CD1c-positive myeloid dendritic cell (primary cell): ENCODE data around the gene FSCN2.

Experiments
- DNase-seq: peaks from one replicate; pipeline ENCODE4 v3.0.0-alpha.2; 2016; ENCODE audit errors: extremely low spot score

The FSCN2 gene

DNA sequence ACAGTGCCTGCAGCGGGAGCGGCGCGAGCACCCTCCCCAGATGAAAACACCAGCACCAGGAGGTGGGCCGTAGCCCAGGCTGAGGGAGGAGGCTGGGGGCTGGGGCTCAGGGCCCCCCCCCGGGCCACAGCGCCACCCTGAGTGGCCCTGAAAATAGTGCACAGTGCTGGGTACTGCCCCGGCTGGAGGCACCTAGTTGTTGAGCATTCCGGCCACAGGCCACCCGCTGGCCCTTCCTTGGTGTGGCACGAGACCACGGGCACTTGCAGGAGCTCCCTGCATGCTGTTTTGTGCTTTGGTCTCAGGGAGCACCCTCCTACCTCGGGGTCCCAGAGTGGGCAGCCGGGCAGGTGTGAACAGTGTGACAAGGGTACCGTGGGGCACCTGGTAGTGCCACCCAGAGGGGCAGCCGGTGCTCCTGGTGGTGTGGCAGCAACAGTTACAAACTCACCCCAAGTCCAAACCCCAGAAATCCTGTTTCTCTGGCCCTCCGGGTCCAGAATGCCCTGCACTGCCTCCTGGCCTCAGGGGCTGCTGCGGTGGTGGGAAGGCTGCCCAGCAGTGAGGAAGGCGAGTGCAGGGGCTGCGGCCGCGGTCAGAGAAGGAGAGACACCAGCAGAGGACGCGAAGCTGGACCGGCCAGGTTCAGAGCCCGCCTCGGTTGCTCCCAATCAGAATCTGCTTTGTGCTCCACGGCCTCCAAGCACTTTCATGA, 11.9 kb downstream of the FSCN2 start:
- DNase-seq: no peak

DNA sequence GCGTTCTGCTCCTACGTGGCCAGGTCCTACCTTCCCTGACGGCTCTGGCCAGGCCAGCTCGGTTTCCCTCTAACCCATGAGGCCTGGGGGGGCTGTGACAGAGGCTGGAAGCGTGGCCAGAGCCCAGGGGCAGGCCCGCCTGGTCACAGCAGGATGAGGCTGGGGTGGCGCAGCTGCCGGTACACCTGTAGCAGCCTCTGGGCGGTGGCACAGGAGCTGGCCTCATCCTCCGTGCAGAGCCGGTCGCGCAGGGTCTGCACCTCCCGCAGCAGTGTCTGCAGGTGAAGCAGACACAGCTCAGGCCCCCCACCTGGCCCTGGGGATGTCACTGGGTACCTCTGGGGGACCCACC, 12.5 kb downstream of the FSCN2 start:
- no peak for DNase-seq

DNA sequence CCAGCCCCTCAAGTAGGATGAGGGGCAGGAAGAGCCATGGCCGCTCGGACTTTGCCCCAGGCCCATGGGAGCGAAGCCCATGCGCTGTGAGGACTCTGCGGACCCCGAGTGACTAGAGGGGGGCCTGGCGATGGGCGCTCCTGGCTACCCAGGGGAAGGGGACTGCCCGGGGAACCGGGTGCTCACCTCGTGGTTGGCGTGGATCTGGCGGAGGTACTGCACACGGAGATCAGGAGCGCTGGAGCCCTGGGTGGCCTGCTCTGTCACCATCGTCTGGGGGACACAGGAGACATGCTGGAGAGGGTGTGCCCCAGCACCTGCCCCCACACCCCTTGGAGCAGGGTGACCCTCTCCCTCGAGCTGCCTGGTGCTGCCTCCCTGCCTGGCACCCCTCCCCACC, 12.9 kb downstream of the FSCN2 start:
- no peak for DNase-seq

DNA sequence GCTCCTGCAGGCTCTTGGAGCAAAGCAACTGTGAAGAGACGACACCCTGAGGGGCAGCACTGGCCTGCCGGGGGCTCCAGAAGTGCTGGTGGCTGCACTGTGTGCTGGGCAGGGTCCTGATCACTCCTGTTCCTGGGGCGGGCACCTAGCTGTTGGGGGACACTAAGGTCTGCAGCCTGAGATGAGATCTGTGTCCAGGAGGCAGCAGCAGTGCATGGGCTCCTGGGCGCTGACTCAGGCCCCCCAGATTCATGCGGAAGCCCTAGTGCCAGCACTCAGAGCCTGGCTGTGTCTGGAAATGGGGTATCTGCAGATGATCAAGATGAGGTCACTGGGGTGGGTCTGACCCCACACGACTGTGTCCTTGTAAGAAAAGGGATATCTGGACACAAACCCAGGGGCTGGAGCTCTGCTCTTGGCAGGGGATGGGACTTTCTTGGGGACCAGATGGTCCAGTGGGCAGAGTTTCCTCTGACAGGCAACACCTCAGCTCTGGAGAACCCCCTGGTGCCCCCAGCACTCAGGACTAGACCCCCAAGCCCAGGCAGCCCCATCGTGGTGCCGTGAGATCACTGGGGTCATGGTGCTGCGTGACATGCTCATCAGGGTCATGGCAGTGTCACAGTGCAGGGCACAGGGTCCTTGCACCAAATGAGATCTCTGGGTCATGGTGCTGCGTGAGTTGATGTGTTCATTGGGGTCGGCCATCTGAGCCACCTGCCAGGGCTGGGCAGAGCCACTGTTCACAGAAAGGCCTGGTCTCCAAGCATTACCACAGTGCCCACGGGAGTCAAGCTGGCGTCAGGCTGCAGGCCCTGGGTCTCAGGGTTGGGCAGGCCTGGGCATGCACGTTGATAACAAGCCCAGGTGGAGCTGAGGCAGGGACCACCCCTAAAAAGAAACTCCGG, 14.5 kb downstream of the FSCN2 start:
- no peak for DNase-seq

DNA sequence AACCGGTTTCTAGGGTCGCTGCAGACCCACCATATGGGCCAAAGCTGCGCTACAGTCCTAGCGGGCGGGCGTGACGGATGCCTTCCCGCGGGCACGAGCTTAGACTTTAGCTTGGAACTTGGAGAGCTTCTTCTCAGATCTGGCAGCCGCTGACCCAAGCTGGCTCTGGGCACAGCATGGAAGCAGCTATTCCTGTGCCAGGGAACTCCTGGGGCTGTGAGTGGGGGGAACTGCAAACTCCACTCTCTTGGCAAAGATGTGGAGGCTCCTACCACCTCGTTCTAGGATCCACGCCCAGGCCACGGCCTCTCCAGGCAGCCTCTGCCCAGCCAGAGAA, 15.1 kb downstream of the FSCN2 start:
- no peak for DNase-seq

DNA sequence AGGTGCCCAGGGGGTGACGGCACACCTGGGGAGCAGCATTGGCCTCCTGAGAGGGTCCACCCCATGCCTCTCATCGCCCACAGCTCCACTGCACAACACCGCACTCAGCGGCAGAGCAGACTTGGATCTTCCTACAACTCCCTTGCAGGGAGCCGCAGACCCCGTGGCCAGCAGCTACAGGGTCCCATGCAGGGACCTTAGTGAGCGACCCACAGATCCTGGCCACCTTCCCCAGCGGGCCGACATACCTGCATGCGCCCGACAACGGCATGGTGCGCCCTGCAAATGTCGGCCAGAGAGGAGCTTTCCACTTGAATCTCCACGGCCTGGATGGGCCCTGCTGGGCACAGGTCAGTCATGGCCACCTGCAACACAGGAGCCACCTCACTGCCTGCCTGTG, 15.6 kb downstream of the FSCN2 start:
- no peak for DNase-seq

DNA sequence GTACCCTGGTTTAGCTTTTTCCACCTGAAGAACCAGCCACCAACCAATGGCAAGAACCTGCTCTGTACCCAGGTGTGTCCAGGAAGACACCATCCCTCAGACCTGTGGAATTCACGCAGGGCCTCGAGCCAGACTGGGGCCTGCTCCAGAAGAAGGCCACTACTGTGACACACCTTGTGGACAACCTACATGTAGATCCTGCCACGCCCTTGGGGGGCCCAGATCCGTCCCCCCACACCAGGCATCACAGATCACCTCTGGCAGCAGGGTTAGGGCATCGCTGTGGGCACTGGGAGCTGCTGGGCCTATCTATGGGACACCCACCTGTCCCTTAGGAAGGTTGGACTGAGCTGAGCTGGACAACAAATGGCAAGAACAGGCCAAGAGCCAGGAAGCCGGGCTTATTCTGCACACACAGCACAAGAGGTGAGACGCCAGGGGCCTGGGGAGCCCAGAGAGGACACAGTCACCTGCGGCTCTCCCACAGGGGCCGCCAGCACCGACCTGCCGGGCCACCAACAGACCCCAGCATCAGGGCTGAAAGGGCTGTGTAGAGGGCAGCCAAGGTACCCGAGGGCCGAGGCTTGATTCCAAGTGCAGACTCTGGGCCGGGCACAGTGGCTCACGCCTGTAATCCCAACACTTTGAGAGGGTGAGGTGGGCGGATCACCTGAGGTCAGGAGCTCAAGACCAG, 16.3 kb downstream of the FSCN2 start:
- no peak for DNase-seq

DNA sequence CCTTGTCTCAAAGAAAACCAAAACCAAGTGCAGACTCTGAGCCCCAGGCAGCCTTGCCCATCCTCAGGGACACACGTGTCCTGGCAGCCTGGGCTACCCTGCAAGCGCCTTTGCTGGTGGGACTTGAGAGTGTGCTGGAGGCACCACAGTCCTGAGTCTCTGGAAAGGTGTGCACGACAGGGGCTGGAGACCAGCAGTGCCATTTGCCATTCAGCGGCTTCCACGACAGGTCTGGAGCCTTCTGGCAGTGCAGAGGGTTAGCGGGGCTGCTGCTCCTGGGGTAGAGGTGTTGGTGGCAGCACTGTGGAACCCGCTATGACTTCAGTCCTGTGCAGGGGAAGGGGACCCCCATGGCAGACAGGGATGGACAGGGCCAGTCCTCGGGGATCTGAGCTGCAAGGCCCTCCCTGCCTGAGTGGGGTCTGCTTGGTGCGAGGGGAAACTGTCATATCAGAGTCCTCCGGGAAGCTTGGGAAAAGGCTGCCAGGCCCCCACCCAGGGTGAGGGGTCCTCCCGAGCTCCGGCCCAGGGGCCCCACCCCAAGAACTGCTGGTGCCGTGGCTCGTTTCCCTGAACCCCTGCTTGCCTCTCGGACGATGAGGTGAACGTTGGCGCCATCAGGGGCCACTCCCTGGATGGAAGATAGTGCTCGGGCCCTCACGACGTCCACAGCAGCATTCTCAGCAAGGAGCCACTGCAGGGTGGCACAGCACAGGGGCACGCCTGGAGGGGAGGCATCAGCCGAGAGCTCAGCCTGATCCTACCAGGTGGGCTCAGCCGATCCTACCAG, 17.2 kb downstream of the FSCN2 start:
- no peak for DNase-seq

DNA sequence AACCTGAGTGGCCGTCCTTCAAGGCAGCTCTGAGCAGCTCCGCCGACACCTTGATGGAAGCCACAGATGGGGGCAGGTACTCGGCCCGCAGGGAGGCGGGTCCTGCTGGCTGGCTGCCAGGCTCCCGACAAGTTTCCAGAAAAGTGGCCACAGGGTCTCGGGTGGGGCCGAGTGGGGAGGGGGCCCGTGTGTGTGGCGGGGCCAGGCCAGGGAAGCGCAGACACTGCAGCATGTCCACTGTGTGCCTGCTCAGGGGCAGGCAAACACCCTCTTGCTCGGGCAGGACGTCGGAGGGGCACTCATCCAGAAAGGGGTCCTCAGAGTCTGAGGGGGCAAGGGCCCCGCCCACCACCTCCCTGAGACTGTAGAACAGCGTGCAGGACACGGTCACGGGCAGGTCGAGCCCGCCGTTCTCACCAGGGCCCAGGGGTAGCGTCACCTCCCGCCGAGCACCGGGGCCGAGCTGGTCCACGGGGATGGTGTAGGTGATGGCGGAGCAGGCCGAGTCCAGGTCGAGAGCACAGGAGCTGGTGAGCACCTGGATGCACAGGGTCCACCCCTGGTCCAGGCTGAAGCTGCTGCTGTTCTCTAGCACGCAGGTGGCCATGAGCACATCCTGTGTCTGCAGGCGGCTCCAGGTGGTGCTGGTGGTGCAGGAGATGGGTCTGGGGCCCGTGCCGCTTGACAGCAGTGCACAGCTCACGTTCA, 18.9 kb downstream of the FSCN2 start:
- DNase-seq: no peak

DNA sequence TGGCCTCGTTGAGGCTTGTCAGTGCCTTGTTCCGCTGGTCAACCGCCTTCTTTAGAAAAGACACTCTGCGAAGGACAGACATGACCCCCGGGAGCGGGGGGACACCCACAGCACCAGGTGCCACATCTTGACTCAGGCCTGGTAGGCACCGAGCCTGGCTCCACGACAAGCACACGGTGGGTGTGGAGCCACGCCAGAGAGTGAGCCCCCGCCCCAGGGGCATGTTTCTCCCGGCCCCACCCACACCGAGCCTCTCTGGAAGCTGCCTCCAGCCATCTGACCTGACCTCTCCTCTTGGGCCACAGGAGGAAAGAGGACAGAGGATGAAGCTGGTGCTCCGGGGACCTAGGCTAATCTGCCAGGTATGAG, 19.4 kb downstream of the FSCN2 start:
- DNase-seq: no peak

DNA sequence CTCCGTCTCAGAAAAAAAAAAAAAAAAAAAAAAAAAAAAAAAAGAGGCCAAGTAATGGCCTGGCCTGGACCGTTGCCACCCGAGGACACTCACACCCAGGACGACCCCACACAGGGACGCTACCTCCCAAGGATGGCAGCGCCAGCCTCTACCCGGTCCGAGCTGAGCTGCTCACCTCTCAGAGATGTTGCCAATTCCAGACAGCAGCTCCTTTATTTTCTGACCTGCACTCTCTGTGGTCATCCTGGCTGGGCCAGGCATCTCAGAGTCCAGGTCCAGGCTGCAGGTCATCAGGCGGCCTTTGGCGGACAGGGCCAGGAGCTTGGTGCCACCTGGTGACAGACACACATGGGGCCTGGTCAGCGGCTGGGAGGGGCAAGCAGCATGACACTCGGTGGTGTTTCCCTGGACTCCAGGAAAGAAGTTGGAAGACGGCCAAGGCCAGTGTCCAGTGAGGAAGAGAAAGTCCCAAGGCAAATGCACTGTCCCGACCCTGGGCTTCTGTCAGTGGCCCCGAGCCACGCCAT, 20.9 kb downstream of the FSCN2 start:
- DNase-seq: no peak

DNA sequence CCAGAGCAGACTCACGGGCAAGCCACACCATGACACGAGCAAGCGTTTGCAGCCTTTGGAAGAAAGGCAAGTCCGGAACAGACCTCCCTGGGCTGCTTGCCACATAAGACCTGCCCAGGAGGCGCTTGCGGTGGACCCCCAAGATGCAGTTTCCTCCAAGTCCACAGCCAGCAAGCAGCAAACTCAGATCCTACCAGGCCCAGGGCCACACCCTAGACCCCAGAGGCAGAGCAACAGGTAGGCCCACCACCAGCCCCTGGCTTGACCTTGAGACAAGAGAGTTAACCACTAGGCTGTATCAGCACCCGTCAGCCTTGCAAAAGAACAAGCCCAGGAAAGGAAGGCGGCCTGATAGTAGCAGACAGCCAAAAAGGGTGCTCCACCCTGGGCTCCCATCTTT, 21.6 kb downstream of the FSCN2 start:
- DNase-seq: no peak

DNA sequence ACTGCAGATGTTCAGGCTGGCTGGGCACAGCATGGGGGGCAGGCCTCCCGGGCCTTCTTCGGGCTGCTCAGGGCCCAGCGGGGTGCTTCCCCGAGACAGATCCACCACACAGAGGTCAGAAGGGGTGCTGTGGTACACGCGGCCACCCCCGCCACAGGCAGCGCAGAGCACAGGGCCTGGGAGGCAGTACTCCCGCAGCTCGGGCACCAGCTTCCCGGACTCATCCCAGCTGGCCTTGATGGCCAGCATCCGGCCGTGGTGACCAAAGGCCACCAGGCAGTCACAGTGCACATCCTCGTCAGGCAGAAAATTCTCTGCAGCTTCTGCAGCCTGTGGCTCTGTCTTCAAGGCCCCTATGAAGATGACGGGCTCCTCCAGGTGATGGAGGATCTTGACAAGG, 22.1 kb downstream of the FSCN2 start:
- DNase-seq: no peak

DNA sequence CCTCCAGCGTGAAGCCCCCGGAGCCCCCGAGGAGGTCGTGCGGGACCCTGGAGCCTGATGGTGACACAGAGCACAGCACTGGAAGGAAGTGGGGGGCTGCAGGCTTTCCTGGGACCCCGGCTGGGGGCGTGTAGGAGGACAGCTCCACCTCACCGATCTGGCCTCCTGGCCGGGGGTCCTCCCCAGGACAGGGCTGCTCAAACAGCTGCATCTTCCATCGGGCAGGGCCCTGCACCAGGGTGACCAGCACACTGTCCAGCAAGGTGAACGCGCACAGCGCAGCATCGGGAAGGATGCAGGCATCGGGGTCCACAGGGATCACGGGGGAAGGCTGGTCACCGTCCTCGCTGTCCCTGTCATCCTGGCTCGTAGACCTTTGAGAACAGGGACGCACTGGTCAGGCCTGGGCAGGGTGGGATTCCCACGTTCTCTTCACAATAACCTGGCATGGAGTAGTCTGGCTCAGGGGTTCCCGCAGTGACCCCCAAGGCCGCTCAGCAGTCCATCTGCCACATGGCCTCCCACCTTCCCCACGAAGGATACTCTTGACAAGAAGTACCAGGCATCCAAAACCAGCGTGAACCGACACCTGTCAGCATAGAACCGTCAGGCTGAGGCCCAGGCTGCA, 22.8 kb downstream of the FSCN2 start:
- DNase-seq: no peak

DNA sequence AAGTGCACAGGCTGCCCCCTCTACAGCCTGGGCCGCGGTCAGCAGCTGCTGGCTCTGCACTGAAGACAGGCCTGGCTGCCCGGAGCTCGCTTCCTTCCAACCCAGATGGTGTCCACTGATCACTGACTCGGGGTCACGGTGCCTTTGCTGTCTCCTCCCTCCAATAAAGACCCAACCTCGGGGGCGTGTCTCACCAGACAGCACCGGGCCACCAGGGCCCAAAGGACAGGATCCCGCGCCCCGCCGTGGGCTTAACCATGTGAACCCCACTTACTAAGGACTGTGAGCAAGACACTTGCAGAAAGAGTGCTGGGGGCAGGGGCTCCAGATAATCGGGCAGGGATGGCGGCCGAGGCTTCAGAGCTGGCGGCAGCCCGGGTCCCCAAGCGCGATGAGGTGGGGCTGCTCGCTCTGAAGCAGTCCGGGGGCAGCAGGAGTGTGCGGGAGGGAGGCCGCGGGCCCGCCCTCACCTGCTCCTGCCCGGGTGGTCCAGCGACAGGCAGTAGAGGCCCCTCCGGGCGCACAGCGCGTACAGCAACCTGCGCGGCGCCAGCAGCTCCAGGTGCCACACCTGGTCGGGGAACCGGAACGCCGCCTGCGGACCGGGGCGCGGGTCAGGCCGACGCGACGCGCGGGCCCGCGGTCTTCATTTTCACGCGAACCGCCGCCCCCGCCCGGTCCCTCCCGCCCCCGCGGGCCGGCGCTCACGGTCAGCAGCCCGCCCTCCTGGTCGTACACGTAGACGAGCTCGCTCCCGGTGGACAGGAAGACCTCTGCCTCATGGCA, 23.5 kb downstream of the FSCN2 start:
- peak; percentile 10 for DNase-seq

DNA sequence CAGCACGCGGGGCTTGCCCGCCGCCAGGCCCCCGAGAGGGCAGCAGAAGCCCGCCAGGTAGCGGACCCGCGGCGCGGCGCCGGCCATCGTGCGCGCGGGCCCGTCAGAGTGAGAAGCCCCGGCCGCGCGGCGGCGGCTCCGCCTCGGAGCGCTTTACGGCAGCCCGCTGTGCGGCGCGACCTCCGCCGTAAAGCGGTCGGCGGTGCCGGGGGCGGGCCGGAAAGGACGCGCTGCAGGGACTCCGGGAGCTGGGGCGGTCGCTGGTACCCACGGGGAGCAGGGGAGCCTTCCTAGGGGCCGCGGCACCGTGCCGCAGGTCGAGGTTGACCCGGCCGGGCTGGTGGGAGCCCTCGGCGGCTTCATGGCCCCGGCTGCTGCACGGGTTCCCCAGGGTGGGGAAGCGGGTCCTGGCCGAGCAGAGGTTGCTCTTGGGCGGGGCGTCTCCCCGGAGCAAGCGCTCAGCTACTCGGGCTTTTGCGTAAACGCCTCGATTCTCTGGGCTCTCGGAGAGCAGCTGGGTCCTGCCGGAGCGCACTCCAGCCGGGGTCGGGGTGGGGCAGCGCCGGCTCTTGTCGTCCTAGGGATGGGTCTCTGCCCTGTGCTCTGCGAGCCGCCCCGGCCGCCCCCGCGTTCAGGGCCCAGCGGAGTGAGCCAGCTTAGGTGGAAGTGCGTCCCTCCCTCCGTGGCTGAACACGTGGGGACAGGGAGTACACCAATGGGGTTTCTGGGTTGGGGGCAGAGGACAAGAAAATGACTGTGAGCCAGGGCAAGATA, 24.3 kb downstream of the FSCN2 start, which contains the start of gene FAAP100:
FAAP100 (minus strand) TSS at position 110 of the 774 bp plus-strand sequence; CDS start at position 87, 23 bp downstream.
- peak; percentile 91 for DNase-seq

DNA sequence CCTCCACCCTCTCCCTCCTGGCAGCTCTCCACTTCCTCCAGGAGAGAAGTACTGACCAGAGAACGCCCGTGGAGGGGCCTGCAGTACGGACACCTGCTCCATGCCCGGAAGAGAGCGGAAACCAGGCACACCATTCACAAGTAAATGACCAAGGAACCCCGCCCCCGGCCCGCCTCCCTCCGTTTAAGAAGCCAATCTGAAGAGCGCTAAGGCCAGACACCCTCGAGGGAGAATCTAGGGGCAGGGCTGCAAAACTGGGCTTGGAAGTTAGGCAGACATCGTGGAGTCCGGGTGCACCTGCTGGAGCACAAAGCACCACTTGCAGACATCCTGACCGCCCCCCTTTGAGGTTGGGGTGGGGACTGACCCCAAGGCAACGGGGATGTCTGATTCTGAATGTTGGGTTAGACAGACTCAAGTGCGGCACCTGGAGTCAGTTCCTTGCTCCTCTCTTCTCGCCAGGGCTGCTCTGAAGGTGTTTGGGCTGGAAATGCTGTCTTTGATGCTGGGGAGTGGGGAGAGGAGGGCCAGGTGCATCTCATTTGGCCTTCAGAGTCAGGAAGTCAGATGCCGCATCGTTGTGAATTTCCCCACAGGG, 24.9 kb downstream of the FSCN2 start:
- DNase-seq: peak; percentile 83

DNA sequence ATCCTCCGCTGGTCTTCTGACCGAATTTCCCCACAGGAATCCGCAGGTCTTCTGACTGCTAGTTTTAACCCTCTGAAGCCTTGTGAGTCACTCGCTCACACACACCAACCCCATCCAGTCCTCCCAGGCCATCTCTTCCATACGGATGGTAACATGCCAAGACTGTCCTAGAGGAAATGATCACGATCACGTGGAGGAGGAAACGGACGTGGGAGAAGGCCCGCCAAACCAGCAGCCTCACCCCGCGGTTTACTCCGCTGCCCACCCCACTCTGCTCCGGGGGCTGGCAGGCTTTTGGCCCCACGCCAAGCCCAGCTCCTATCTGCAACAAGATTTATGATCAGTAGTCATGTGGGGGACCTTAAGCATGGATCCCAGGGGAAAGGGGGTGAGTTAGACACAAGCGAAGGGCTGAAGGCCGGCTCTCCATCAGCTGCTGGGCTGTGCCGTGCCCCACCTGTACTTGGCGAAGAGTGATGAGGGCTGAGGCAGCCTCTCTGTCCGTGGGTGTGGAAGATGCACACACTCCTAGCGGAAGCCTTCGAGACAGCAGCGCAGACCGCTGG, 25.5 kb downstream of the FSCN2 start:
- DNase-seq: peak; percentile 69
